Esophagus muscularis mucosa (tissue), 4 donors: Measurements from ENCODE around the gene PTPRT. TPM values are rescaled to one million over a fixed set of nuclear protein-coding genes. Genes with fewer than 3 reads are reported as not detected.

Experiments used
- DNase-seq: peaks from one replicate; pipeline ENCODE4 v3.0.0-alpha.2; 2017; ENCODE audit errors: extremely low spot score
- H3K27ac ChIP-seq, 4 donors: fragments of 200-600 bp; sonication (generic); replicated peaks in 1 of 4; 1 replicate in 3 of 4; 2 replicates in 1 of 4; pipeline ENCODE4 v1.5.1; 2016 to 2019; ENCODE audit warnings: mild to moderate bottlenecking in 1 of 4
- H3K27me3 ChIP-seq, 4 donors: fragments of 200-600 bp; sonication (generic); one replicate each; pipeline versions ENCODE4 v1.5.1 to v1.6.0; 2016 to 2019
- H3K36me3 ChIP-seq, 4 donors: fragments of 200-600 bp; sonication (generic); one replicate each; pipeline ENCODE4 v1.5.1; 2016 to 2019
- H3K4me1 ChIP-seq, 4 donors: fragments of 200-600 bp; sonication (generic); one replicate each; pipeline ENCODE4 v1.5.1; 2016 to 2019
- H3K4me3 ChIP-seq, 4 donors: fragments of 200-600 bp; sonication (generic); 1 replicate in 2 of 4; 2 replicates in 2 of 4; pipeline ENCODE4 v1.5.1; 2016 to 2019; ENCODE audit warnings: mild to moderate bottlenecking in 4 of 4, moderate library complexity in 1 of 4
- H3K9me3 ChIP-seq, 4 donors: fragments of 200-600 bp; sonication (generic); 1 replicate in 3 of 4; 2 replicates in 1 of 4; pipeline ENCODE4 v1.5.1; 2016 to 2019
- EP300 ChIP-seq: sonication (generic); formaldehyde crosslinking; IDR thresholded peaks from one replicate; pipeline ENCODE4 v1.6.1; 2017; ENCODE audit warnings: antibody characterized with exemption
- POLR2A ChIP-seq: fragments of 450-650 bp; IDR thresholded peaks from one replicate; pipeline ENCODE4 v1.6.1; 2017; ENCODE audit warnings: antibody characterized with exemption, moderate library complexity, mild to moderate bottlenecking, low read depth
- POLR2AphosphoS5 ChIP-seq, 2 donors: sonication (generic); formaldehyde crosslinking; IDR thresholded peaks; one replicate each; pipeline ENCODE4 v1.6.1; 2017; ENCODE audit warnings: antibody characterized with exemption in 2 of 2
- WGBS: methylation state at CpG from one replicate; pipeline ENCODE4 v1.1.5; 2018; 5-methylcytosine and 5-hydroxymethylcytosine counted together
- intact Hi-C: fragments of 100-400 bp; cut with DNase I; formaldehyde crosslinking; loops from one replicate; pipeline ENCODE4 v1.15.1; 2023
- total RNA-seq, 4 donors: library from RNA; depleted of rRNA; stranded (reverse); fragments of >200 nt; gene quantifications; one replicate each; pipeline versions ENCODE4 v1.1.0 to v1.2.1, GENCODE V29; 2016
- TF ChIP-seq, protein P1 (sequence below), 3 experiments: fragments of 200-600 bp in 2 of 3; fragments of 450-650 bp in 1 of 3; sonication (generic) in 2 of 3; IDR thresholded peaks; one replicate each; pipeline ENCODE4 v1.5.1; 2017 to 2019; ENCODE audit warnings: antibody characterized with exemption in 3 of 3, mild to moderate bottlenecking in 2 of 3, moderate library complexity in 1 of 3

PTPRT gene
- total RNA-seq, 4 donors from 2014 or later = 0.06 to 0.39 TPM; not detected in 2

DNA sequence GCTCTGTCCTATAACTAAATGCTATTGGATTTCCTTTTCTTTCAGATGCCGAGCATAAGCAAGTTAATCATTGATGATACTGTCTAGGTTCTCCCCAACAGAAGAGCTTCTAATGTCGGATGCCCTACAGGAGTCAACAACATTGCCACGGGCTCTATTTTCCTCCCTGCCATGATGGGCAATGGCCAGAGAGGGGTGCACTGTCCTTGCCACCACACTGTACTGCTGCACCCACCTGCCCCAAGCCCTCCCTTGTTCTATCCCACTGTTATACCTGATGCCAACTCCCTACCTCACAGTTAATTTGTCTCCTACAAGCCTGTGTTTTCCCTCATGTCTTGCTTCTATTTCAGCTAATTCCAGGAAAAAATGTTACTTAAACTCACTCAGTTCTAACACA is 797.9 kb downstream of the PTPRT start:
- peak; percentile 47 for DNase-seq
- Histone ChIP-seq H3K27ac (no peak overlapping the region), H3K27me3 (peaks cover 0 to 5% (median 0%) of the 10 kb centered on the region in 4 donors), H3K9me3 (no peaks in the 10 kb centered on the region), H3K4me3 (no peak overlapping the region), H3K4me1 (no peaks in the 10 kb centered on the region), H3K36me3 (no peaks in the 10 kb centered on the region)
- TF ChIP-seq POLR2A = no peak
- no peak for TF ChIP-seq EP300
- TF ChIP-seq POLR2AphosphoS5 (IDR thresholded peaks at IDR 0.05) = no peak
- TF ChIP-seq, protein P1, sequence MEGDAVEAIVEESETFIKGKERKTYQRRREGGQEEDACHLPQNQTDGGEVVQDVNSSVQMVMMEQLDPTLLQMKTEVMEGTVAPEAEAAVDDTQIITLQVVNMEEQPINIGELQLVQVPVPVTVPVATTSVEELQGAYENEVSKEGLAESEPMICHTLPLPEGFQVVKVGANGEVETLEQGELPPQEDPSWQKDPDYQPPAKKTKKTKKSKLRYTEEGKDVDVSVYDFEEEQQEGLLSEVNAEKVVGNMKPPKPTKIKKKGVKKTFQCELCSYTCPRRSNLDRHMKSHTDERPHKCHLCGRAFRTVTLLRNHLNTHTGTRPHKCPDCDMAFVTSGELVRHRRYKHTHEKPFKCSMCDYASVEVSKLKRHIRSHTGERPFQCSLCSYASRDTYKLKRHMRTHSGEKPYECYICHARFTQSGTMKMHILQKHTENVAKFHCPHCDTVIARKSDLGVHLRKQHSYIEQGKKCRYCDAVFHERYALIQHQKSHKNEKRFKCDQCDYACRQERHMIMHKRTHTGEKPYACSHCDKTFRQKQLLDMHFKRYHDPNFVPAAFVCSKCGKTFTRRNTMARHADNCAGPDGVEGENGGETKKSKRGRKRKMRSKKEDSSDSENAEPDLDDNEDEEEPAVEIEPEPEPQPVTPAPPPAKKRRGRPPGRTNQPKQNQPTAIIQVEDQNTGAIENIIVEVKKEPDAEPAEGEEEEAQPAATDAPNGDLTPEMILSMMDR (IDR thresholded peaks at IDR 0.05) = no peak
- 85% methylated on average over 3 of the region's 3 CpGs for WGBS
- intact Hi-C loops = no loop called here

DNA sequence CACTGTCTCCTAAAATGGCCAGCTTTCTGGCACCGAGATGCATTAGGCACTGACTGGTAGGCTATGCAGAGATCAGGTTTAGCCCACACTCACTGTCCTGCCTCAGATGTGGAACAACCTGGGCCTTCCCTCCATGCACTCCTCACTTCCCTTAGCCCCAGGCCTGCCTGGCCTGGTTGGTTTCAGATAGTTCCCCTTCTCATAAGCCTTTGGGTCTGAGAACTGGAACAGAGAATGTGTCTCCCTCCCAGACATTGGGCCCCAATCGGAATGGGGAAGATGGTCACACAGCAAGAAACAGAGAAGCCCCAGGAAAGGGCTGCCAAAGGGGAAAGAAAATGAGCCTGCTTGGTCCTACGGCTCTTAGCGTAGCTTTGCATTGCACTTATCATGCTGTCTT is 809.4 kb downstream of the PTPRT start:
- Histone ChIP-seq H3K4me3 (no peak overlapping the region), H3K36me3 (no peaks in the 10 kb centered on the region), H3K4me1 (no peaks in the 10 kb centered on the region), H3K9me3 (no peaks in the 10 kb centered on the region), H3K27me3 (peaks cover 0 to 3% (median 0%) of the 10 kb centered on the region in 4 donors), H3K27ac (no peak overlapping the region)
- no peak for DNase-seq
- intact Hi-C loops = no loop called here
- 83% methylated on average over 4 of the region's 4 CpGs for WGBS
- TF ChIP-seq, protein P1 (IDR thresholded peaks at IDR 0.05) = no peak
- no peak for TF ChIP-seq EP300
- no peak for TF ChIP-seq POLR2AphosphoS5 (IDR thresholded peaks at IDR 0.05)
- TF ChIP-seq POLR2A = no peak

DNA sequence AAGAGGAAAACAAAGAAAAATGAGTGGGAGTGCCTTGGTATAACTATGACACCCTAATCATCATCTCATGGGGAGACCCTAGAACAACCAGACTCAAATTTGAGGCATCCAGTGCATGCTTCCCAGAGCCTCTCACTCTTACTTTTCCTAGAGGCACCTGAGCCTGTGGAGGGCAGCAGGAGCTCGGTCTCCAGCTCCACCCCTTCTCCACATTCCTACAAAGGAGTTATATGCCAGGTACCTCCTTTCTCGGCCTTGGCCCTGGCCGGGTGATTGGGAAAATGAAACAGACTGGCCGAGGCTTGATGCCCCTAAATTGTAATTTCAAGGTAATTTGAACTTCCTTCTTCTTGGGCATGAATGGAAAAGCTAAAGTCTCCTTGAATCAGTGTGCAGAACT is 810.3 kb downstream of the PTPRT start:
- intact Hi-C loops = no loop called here

DNA sequence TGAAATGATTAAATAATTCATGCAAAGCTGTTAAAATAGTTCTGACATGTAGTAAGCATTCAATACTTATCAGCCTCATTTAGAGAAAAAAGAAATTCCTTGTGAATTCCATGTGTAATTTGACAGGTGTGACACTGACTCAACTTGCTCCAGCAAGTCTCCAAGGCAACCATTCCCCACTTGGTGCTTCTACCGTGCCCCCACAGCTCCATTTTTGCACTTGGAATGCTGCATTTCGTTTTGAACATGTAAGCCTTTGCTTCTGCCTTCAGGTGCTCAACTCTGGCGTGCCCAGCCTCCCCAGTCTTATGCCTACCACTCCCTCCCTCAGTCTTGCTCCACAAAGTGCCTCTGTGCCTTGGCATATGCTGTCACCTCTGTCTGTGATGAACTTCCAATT is 810.9 kb downstream of the PTPRT start:
- Histone ChIP-seq H3K27ac (no peak overlapping the region), H3K36me3 (no peaks in the 10 kb centered on the region), H3K27me3 (peaks cover 0 to 3% (median 0%) of the 10 kb centered on the region in 4 donors), H3K4me3 (no peak overlapping the region), H3K4me1 (no peaks in the 10 kb centered on the region), H3K9me3 (no peaks in the 10 kb centered on the region)
- no peak for DNase-seq
- WGBS = 57% methylated on average over 3 of the region's 3 CpGs
- intact Hi-C loops = no loop called here
- TF ChIP-seq POLR2A (no peak), EP300 (no peak), POLR2AphosphoS5 (IDR thresholded peaks at IDR 0.05) (no peak)
- TF ChIP-seq, protein P1 (IDR thresholded peaks at IDR 0.05) = no peak

More for the DNA sequence above, 810.3 kb downstream of the PTPRT start:
- Histone ChIP-seq H3K4me1 (no peaks in the 10 kb centered on the region), H3K9me3 (no peaks in the 10 kb centered on the region), H3K36me3 (no peaks in the 10 kb centered on the region), H3K4me3 (no peak overlapping the region), H3K27me3 (peaks cover 0 to 3% (median 0%) of the 10 kb centered on the region in 4 donors), H3K27ac (no peak overlapping the region)
- WGBS = 77% methylated on average over 4 of the region's 4 CpGs
- no peak for TF ChIP-seq EP300
- no peak for TF ChIP-seq POLR2AphosphoS5 (IDR thresholded peaks at IDR 0.05)
- no peak for TF ChIP-seq POLR2A
- TF ChIP-seq, protein P1 (IDR thresholded peaks at IDR 0.05) = no peak
- DNase-seq = no peak

DNA sequence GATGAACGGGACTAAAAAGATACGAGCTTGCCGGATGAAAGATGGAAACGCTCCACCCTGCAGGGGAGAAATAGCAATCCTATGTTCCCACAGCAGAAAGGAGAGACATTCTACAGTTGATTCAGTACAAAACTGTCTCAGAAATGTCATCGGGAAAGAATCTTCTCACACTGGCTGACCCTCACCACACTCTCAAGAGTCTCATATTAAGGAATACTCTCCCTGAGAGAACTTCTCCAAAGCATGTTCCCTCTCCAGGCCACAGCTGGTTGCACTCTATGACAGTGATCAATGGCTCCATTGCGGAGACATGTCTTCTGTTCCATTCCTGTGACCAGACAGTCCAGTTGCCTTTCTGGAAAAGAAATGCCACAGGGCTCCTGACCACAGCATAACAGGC is 813.6 kb downstream of the PTPRT start:
- 73% methylated on average over 6 of the region's 6 CpGs for WGBS
- Histone ChIP-seq H3K27me3 (peaks cover 0 to 12% (median 0%) of the 10 kb centered on the region in 4 donors), H3K9me3 (no peaks in the 10 kb centered on the region), H3K36me3 (no peaks in the 10 kb centered on the region), H3K4me1 (no peaks in the 10 kb centered on the region), H3K27ac (no peak overlapping the region), H3K4me3 (no peak overlapping the region)
- TF ChIP-seq, protein P1 (IDR thresholded peaks at IDR 0.05) = no peak
- no peak for TF ChIP-seq EP300
- no peak for TF ChIP-seq POLR2AphosphoS5 (IDR thresholded peaks at IDR 0.05)
- TF ChIP-seq POLR2A = no peak
- intact Hi-C loops = no loop called here
- no peak for DNase-seq
